Stimulated activated memory B cell treated with anti-CD40 and anti-IgM and Interleukin-4, amounts not matched to agents 10 μg/mL and 1 μg/mL and 100 μg/mL, for 72 hours (primary cell): Measurements from ENCODE around the gene DAPK1.
A peak's percentile ranks its signal among the peaks of the same experiment; 100 is the strongest.

Experiments
- ATAC-seq: fragments of 150-1000 bp; cut with Tn5 transposase; 2 replicates; pipeline ENCODE4 v1.10.0; 2021
- H3K27ac Mint-ChIP-seq: one replicate; pipeline ENCODE4 v1.8.0; 2022; ENCODE audit warnings: mild to moderate bottlenecking, mixed read lengths
- H3K27me3 Mint-ChIP-seq: one replicate; pipeline ENCODE4 v1.8.0; 2022; ENCODE audit warnings: mixed read lengths
- H3K36me3 Mint-ChIP-seq: one replicate; pipeline ENCODE4 v1.8.0; 2022; ENCODE audit warnings: mixed read lengths
- H3K4me1 Mint-ChIP-seq: one replicate; pipeline ENCODE4 v1.8.0; 2022; ENCODE audit warnings: mixed read lengths
- H3K4me3 Mint-ChIP-seq: one replicate; pipeline ENCODE4 v1.8.0; 2022; ENCODE audit warnings: mild to moderate bottlenecking, moderate library complexity, mixed read lengths
- H3K9me3 Mint-ChIP-seq: one replicate; pipeline ENCODE4 v1.8.0; 2022; ENCODE audit warnings: mixed read lengths

The DAPK1 gene

GRCh38 chr9:87647114-87647513 is 149.4 kb downstream of the DAPK1 start:
- ATAC-seq = no peak
- Mint-ChIP-seq H3K27ac (no peak overlapping the region), H3K9me3 (no peaks in the 10 kb centered on the region), H3K4me1 (no peaks in the 10 kb centered on the region), H3K4me3 (no peak overlapping the region), H3K27me3 (no peaks in the 10 kb centered on the region), H3K36me3 (no peaks in the 10 kb centered on the region)

DNA sequence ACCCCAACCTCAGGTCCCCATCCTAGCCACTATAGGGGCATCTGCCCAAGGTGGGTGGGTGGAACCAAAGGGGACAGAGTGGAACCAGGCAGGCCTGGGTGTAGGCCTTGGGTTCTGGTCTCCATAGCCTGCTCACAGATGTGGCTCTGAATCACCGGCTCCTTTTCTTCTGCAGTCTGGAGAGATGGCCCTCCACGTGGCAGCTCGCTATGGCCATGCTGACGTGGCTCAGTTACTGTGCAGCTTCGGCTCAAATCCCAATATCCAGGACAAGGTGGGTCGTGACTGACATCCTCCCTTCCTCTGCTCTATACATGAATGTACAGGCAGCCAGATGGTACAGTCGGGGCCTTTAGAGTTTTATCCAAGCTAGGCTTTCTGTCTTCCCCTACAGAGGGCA is 150.9 kb downstream of the DAPK1 start:
- no peaks in the 10 kb centered on the region for H3K27me3 Mint-ChIP-seq
- ATAC-seq = peak; percentile 43
- H3K27ac Mint-ChIP-seq = no peak overlapping the region
- no peak overlapping the region for H3K4me3 Mint-ChIP-seq
- H3K36me3 Mint-ChIP-seq = no peaks in the 10 kb centered on the region
- no peaks in the 10 kb centered on the region for H3K4me1 Mint-ChIP-seq
- no peaks in the 10 kb centered on the region for H3K9me3 Mint-ChIP-seq

DNA sequence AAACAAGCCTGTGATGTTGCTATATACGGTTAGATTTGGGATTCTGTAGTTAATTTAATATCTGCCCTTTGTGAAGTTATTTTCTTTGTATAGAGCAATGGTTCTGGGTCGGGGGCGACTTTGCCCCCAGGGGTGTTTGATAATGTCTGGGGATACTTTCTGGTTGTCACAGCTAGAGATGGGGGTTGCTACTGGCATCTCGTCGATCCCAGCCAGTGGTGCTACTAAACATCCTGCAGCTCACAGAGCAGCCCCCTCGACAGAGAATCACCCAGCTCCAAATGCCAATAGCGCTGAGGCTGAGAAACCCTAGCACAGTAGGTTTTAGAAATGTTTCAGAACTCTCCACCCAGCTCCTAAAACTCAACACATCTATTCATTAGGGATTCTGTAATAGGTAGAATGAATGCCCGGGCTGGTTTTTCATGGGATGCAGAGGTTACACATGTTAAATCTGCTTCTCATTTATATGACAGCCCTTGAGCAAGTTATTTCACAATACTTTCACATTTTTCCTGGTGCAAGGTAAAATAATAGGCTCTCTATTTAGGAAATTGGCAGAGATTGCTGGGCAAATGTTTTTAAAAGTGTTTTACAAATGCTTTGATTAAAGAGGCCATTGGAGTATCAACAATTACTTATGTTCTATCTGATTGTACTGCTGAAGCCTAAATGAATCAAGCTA is 153.1 kb downstream of the DAPK1 start:
- Mint-ChIP-seq H3K4me1 (no peaks in the 10 kb centered on the region), H3K4me3 (no peak overlapping the region)

GRCh38 chr9:87651431-87651830 is 153.8 kb downstream of the DAPK1 start:
- H3K27me3 Mint-ChIP-seq = no peaks in the 10 kb centered on the region
- no peak for ATAC-seq
- H3K4me1 Mint-ChIP-seq = no peaks in the 10 kb centered on the region
- H3K4me3 Mint-ChIP-seq = no peak overlapping the region
- no peak overlapping the region for H3K27ac Mint-ChIP-seq
- H3K9me3 Mint-ChIP-seq = no peaks in the 10 kb centered on the region
- no peaks in the 10 kb centered on the region for H3K36me3 Mint-ChIP-seq

More for the DNA sequence above, 153.1 kb downstream of the DAPK1 start:
- Mint-ChIP-seq H3K27ac (no peak overlapping the region), H3K9me3 (no peaks in the 10 kb centered on the region), H3K27me3 (no peaks in the 10 kb centered on the region), H3K36me3 (no peaks in the 10 kb centered on the region)
- ATAC-seq = no peak

- Mint-ChIP-seq H3K36me3 (no peaks in the 10 kb centered on the region), H3K27me3 (no peaks in the 10 kb centered on the region), H3K4me1 (no peaks in the 10 kb centered on the region), H3K4me3 (no peak overlapping the region), H3K9me3 (no peaks in the 10 kb centered on the region), H3K27ac (no peak overlapping the region)
- no peak for ATAC-seq
Observed at GRCh38 chr9:87653941-87654340, 156.3 kb downstream of the DAPK1 start.

GRCh38 chr9:87655731-87656130 is 158.1 kb downstream of the DAPK1 start:
- ATAC-seq = no peak
- no peak overlapping the region for H3K27ac Mint-ChIP-seq

GRCh38 chr9:87656485-87656884 is 158.8 kb downstream of the DAPK1 start:
- Mint-ChIP-seq H3K4me1 (no peaks in the 10 kb centered on the region), H3K27me3 (no peaks in the 10 kb centered on the region), H3K36me3 (no peaks in the 10 kb centered on the region), H3K9me3 (peaks cover 4% of the 10 kb centered on the region), H3K27ac (no peak overlapping the region), H3K4me3 (no peak overlapping the region)
- no peak for ATAC-seq

More at GRCh38 chr9:87655731-87656130, 158.1 kb downstream of the DAPK1 start:
- no peak overlapping the region for H3K4me3 Mint-ChIP-seq
- H3K4me1 Mint-ChIP-seq = no peaks in the 10 kb centered on the region
- H3K9me3 Mint-ChIP-seq = peaks cover 3% of the 10 kb centered on the region
- no peaks in the 10 kb centered on the region for H3K36me3 Mint-ChIP-seq
- no peaks in the 10 kb centered on the region for H3K27me3 Mint-ChIP-seq

GRCh38 chr9:87657190-87657589 is 159.5 kb downstream of the DAPK1 start:
- no peaks in the 10 kb centered on the region for H3K4me1 Mint-ChIP-seq
- no peaks in the 10 kb centered on the region for H3K36me3 Mint-ChIP-seq
- no peak overlapping the region for H3K4me3 Mint-ChIP-seq
- peaks cover 6% of the 10 kb centered on the region for H3K9me3 Mint-ChIP-seq
- H3K27me3 Mint-ChIP-seq = no peaks in the 10 kb centered on the region
- no peak overlapping the region for H3K27ac Mint-ChIP-seq
- no peak for ATAC-seq

- H3K9me3 Mint-ChIP-seq = peaks cover 6% of the 10 kb centered on the region
- no peaks in the 10 kb centered on the region for H3K36me3 Mint-ChIP-seq
- no peaks in the 10 kb centered on the region for H3K4me1 Mint-ChIP-seq
- H3K27ac Mint-ChIP-seq = no peak overlapping the region
- peak; percentile 48 for ATAC-seq
- H3K27me3 Mint-ChIP-seq = no peaks in the 10 kb centered on the region
- H3K4me3 Mint-ChIP-seq = no peak overlapping the region
Observed at GRCh38 chr9:87657893-87658292, 160.2 kb downstream of the DAPK1 start.

DNA sequence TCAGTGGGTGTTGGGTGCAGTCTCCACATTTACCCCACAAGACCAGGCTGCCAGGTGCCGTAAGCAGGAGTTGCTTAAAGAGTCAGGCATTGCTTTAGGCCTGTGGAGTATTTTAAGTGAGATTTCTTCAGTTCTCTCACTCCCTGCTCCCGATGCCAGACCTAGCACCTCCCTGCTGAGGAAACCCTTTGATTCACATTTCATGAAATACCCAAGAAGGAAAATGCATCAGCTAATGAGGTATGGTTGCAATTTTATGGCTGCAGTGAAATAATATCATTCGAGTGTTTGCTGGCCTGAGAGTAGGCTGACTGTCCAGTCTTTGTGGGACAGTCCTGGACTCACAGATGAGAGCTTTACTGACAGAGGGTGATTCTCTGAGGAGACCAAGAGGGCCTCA is 160.8 kb downstream of the DAPK1 start:
- Mint-ChIP-seq H3K36me3 (no peaks in the 10 kb centered on the region), H3K4me3 (no peak overlapping the region), H3K4me1 (no peaks in the 10 kb centered on the region), H3K9me3 (peaks cover 9% of the 10 kb centered on the region), H3K27ac (no peak overlapping the region), H3K27me3 (no peaks in the 10 kb centered on the region)
- ATAC-seq = no peak

DNA sequence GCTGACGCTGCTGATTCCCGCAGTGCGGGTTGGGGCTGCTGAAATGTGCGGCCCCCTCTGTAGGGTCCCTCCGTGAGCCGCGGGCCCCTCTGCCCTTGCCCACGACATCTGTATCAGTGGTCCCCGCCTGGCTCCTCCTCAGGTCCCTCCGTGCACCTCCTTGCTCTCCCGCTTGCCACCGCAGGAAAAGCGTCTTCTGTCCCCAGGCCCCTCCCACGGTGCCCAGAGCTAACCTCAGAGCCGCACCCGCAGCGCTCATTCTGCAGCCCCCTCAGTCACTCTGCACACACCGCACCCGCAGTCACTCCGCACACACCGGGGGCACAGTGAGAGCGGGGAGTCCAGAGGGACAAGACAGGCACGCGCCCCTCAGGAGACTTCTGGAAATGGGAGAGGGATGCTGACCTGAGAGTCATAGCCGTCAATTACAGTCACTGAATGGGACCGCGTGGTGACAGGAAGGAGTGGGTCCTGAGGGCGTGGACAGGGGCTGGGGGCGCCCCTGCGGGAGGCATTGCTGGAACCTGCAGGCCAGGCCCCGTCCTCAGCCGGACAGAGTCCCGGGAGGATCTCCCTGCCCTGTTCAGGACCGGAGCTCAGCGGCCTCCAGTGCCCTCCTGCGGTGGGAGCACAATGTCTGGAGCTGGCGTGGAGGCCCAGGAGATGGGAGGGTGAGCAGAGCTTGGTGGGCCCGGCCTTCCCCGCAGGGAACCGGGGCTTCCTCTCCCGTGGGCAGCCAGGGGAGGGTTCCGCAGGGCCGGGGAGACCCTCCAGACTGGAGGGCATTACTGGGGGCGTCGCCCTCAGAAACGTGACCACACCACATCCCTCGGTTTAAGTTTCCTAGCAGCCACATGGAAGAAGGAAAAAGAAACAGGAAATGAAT is 162.1 kb downstream of the DAPK1 start:
- Mint-ChIP-seq H3K27me3 (no peaks in the 10 kb centered on the region), H3K27ac (no peak overlapping the region), H3K4me1 (no peaks in the 10 kb centered on the region), H3K36me3 (no peaks in the 10 kb centered on the region), H3K4me3 (no peak overlapping the region), H3K9me3 (peaks cover 12% of the 10 kb centered on the region)
- ATAC-seq = no peak

GRCh38 chr9:87661241-87661640 is 163.6 kb downstream of the DAPK1 start:
- H3K36me3 Mint-ChIP-seq = no peaks in the 10 kb centered on the region
- H3K27me3 Mint-ChIP-seq = no peaks in the 10 kb centered on the region
- no peak overlapping the region for H3K4me3 Mint-ChIP-seq
- H3K4me1 Mint-ChIP-seq = no peaks in the 10 kb centered on the region
- H3K9me3 Mint-ChIP-seq = peaks cover 15% of the 10 kb centered on the region
- ATAC-seq = no peak
- no peak overlapping the region for H3K27ac Mint-ChIP-seq

DNA sequence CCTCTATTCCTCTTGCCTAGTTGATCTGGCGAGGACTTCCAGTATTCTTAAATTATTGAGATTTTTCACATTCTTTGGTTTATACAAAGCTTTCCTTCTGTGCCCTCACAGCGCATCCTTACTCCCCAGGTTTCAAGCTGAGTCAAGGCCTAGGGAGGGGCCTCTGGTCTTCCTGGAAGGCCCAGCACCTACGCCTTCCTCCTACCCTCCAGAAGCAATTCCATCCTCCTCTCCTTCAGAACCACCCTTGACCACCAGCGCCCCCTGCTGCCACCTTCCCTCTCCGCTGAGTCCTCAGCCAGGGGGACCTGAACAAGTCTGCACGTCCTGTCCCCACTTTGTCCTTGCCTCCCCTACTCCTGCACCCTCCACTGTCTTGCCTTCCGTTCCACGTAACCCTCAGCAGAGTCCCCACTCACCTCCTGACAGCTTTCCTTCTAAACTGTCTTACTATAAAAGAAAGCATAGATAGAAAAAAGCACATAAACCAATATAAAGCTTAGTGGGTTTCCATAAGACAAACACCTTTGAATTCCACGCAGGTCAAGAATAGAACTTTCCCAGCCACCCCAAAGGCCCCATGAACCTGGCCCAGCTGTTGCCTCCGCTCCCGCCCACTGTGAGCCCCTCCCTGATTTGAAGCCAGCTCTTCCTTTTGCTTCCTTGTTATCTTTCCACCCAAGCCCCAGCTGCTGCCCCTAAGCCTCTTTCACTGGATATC is 165.3 kb downstream of the DAPK1 start:
- Mint-ChIP-seq H3K4me1 (no peaks in the 10 kb centered on the region), H3K9me3 (peaks cover 15% of the 10 kb centered on the region), H3K4me3 (no peak overlapping the region), H3K27ac (no peak overlapping the region), H3K27me3 (no peaks in the 10 kb centered on the region), H3K36me3 (no peaks in the 10 kb centered on the region)
- ATAC-seq = no peak

GRCh38 chr9:87663556-87663955 is 165.9 kb downstream of the DAPK1 start:
- Mint-ChIP-seq H3K4me3 (no peak overlapping the region), H3K36me3 (no peaks in the 10 kb centered on the region), H3K4me1 (no peaks in the 10 kb centered on the region), H3K9me3 (peaks cover 15% of the 10 kb centered on the region), H3K27ac (no peak overlapping the region), H3K27me3 (no peaks in the 10 kb centered on the region)
- ATAC-seq = no peak
